ENCODE measurements around the gene MARK3. TPM values are rescaled to one million over a fixed set of nuclear protein-coding genes. Genes with fewer than 3 reads are reported as not detected.

The MARK3 gene
- total and polyA plus RNA-seq, 2 donors (not counting 1 experiment from before 2014, with no cell fraction given): 73.0 to 142 TPM

DNA sequence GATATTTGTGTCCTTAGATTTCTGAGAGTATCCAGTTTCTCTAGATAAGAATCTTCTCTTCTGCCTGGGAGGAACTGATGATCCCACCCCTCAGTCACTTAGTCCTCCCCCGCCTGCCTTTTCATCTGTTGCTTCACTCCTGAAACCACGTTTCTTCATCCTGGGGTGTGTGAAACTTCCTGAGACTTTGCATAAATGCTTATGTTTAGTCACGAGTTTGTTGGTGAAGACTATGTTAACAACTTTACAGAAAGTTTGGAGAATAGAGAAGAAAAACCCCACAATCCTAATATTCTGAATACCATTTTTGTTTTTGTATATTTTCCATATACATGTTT is 33.2 kb downstream of the MARK3 start:
- H3K9ac ChIP-seq (ENCODE audit: low read length): no peak overlapping the region
- H3K27ac ChIP-seq (ENCODE audit: low read length in 2 of 2): no peak overlapping the region
- H3K4me3 ChIP-seq (ENCODE audit: control extremely low read depth in 1 of 5, extremely low read depth in 1 of 5, insufficient read depth in 1 of 5, low read depth in 2 of 5, low read length in 4 of 5): no peak overlapping the region
- H3K27me3 ChIP-seq (replicated peaks in 1 of 4; ENCODE audit: control extremely low read depth in 1 of 4, control insufficient read depth in 3 of 4, insufficient read depth in 4 of 4, low read length in 3 of 4): no peaks in the 10 kb centered on the region
- intact Hi-C loops (cut with micrococcal nuclease): no loop called here
- Mint-ChIP-seq H3K27me3 (no peaks in the 10 kb centered on the region), H3K27ac (no peak overlapping the region), H3K4me3 (no peak overlapping the region), H3K4me1 (peaks cover 24% of the 10 kb centered on the region), H3K9me3 (ENCODE audit: insufficient read depth) (no peaks in the 10 kb centered on the region)
- ChIA-PET CTCF (interaction anchor here (1.0 to 1.6 kb wide), 3 partner anchors 9 to 27 kb away, joined by 3 to 4 read pairs (median 3); no protein-coding TSS in a partner anchor), POLR2A (no interaction called here)
- no peak overlapping the region for H2AFZ ChIP-seq (ENCODE audit: insufficient read depth, low read depth, low read length, poor library complexity, severe bottlenecking)
- peaks cover 0 to 4% of the 10 kb centered on the region in 2 donors for H3K4me1 ChIP-seq (ENCODE audit: control insufficient read depth in 2 of 2, insufficient read depth in 2 of 2, low read length in 2 of 2)
- H3K36me3 ChIP-seq (replicated peaks in 1 of 2; ENCODE audit: control extremely low read depth in 1 of 2, control insufficient read depth in 1 of 2, extremely low read depth in 1 of 2, insufficient read depth in 2 of 2, low read length in 1 of 2): peaks cover 4 to 21% of the 10 kb centered on the region in 2 experiments
- H3K9me3 ChIP-seq (ENCODE audit: control extremely low read depth in 1 of 3, control insufficient read depth in 2 of 3, insufficient read depth in 1 of 3, low read length in 2 of 3): no peaks in the 10 kb centered on the region
- WGBS (ENCODE audit: insufficient coverage): no CpG with 5 or more reads among the region's 3 CpGs
- H3K79me2 ChIP-seq (ENCODE audit: control insufficient read depth, insufficient read depth, low read length): peaks cover 87% of the 10 kb centered on the region
- peaks cover 29% of the 10 kb centered on the region for H4K20me1 ChIP-seq (ENCODE audit: control insufficient read depth, insufficient read depth, low read length, poor library complexity, severe bottlenecking)
- DNase-seq (no peak), ATAC-seq (ENCODE audit: low read depth) (no peak)
- no peak overlapping the region for H3K4me2 ChIP-seq (replicated peaks; ENCODE audit: low read depth, low read length, poor library complexity, severe bottlenecking)
- TF ChIP-seq, protein P1, sequence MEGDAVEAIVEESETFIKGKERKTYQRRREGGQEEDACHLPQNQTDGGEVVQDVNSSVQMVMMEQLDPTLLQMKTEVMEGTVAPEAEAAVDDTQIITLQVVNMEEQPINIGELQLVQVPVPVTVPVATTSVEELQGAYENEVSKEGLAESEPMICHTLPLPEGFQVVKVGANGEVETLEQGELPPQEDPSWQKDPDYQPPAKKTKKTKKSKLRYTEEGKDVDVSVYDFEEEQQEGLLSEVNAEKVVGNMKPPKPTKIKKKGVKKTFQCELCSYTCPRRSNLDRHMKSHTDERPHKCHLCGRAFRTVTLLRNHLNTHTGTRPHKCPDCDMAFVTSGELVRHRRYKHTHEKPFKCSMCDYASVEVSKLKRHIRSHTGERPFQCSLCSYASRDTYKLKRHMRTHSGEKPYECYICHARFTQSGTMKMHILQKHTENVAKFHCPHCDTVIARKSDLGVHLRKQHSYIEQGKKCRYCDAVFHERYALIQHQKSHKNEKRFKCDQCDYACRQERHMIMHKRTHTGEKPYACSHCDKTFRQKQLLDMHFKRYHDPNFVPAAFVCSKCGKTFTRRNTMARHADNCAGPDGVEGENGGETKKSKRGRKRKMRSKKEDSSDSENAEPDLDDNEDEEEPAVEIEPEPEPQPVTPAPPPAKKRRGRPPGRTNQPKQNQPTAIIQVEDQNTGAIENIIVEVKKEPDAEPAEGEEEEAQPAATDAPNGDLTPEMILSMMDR (IDR thresholded peaks at IDR 0.05): no peak
- no peak for TF ChIP-seq EZH2 (IDR thresholded peaks at IDR 0.05; ENCODE audit: borderline replicate concordance, insufficient read depth, low read depth, low read length, poor library complexity, severe bottlenecking)

DNA sequence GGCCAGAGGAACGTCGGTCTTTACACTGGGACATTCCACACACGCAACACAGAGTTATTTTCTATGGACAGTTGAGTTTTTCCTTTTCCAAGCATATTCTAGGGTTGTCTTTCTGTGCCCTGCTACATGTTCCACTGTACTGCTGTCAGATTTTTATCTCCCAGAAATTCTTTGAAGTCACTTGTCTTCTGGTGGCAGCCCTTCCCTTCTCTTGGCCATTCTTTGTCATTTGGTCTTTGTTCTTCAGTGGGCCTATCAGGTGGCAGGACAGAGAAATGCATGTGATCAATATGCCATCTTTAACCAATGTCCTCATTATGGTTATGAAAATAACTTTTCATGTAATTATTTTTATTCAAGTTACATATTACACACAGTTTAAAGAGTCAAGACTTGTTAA is 36.3 kb downstream of the MARK3 start:
- TF ChIP-seq, protein P1 (IDR thresholded peaks at IDR 0.05): no peak
- no peak for TF ChIP-seq EZH2 (IDR thresholded peaks at IDR 0.05; ENCODE audit: borderline replicate concordance, insufficient read depth, low read depth, low read length, poor library complexity, severe bottlenecking)
- POLR2A ChIA-PET: no interaction called here

More for the DNA sequence above, 36.3 kb downstream of the MARK3 start:
- Histone ChIP-seq H3K4me1 (ENCODE audit: control insufficient read depth in 2 of 2, insufficient read depth in 2 of 2, low read length in 2 of 2) (peaks cover 0 to 4% of the 10 kb centered on the region in 2 donors), H3K27me3 (replicated peaks in 1 of 4; ENCODE audit: control extremely low read depth in 1 of 4, control insufficient read depth in 3 of 4, insufficient read depth in 4 of 4, low read length in 3 of 4) (no peaks in the 10 kb centered on the region), H3K36me3 (replicated peaks in 1 of 2; ENCODE audit: control extremely low read depth in 1 of 2, control insufficient read depth in 1 of 2, extremely low read depth in 1 of 2, insufficient read depth in 2 of 2, low read length in 1 of 2) (peaks cover 1 to 7% of the 10 kb centered on the region in 2 experiments), H3K4me2 (replicated peaks; ENCODE audit: low read depth, low read length, poor library complexity, severe bottlenecking) (no peak overlapping the region), H3K27ac (ENCODE audit: low read length in 2 of 2) (no peak overlapping the region), H4K20me1 (ENCODE audit: control insufficient read depth, insufficient read depth, low read length, poor library complexity, severe bottlenecking) (peaks cover 31% of the 10 kb centered on the region), H3K9ac (ENCODE audit: low read length) (no peak overlapping the region), H3K9me3 (ENCODE audit: control extremely low read depth in 1 of 3, control insufficient read depth in 2 of 3, insufficient read depth in 1 of 3, low read length in 2 of 3) (no peaks in the 10 kb centered on the region), H3K4me3 (ENCODE audit: control extremely low read depth in 1 of 5, extremely low read depth in 1 of 5, insufficient read depth in 1 of 5, low read depth in 2 of 5, low read length in 4 of 5) (no peak overlapping the region), H2AFZ (ENCODE audit: insufficient read depth, low read depth, low read length, poor library complexity, severe bottlenecking) (no peak overlapping the region), H3K79me2 (ENCODE audit: control insufficient read depth, insufficient read depth, low read length) (peaks cover 75% of the 10 kb centered on the region)
- DNase-seq (no peak), ATAC-seq (ENCODE audit: low read depth) (no peak)
- intact Hi-C loops (cut with micrococcal nuclease): no loop called here
- 96% methylated on average over 3 of the region's 3 CpGs for WGBS (ENCODE audit: insufficient coverage)
- Mint-ChIP-seq H3K27ac (no peak overlapping the region), H3K4me3 (no peak overlapping the region), H3K9me3 (ENCODE audit: insufficient read depth) (no peaks in the 10 kb centered on the region), H3K27me3 (no peaks in the 10 kb centered on the region), H3K4me1 (peaks cover 26% of the 10 kb centered on the region)
- CTCF ChIA-PET: no interaction called here

Data from B cell (primary cell).